Pancreas (tissue), 10 donors: ENCODE results near the gene FAM241B. TPM values are rescaled to one million over a fixed set of nuclear protein-coding genes. Genes with fewer than 3 reads are reported as not detected.

Experiments used
- ATAC-seq, 4 donors: fragments of 200-7000 bp; cut with Tn5 transposase; one replicate each; pipeline versions ENCODE4 v1.8.0 to v1.9.1; 2020; ENCODE audit warnings: mild to moderate bottlenecking in 4 of 4, moderate library complexity in 4 of 4
- DNase-seq, 6 donors: peaks; one replicate each; pipeline ENCODE4 v3.0.0-alpha.2; 2020
- FAIRE-seq: peaks from 2 replicates; lab custom pipeline; 2012; peaks lifted over from hg19 to GRCh38; lab: Jason Lieb, UNC
- H3K27ac ChIP-seq, 4 donors: fragments of 200-600 bp; sonication (generic); 1 replicate in 3 of 4; 2 replicates in 1 of 4; pipeline versions ENCODE4 v1.5.0 to v1.8.0; 2020
- H3K27me3 ChIP-seq, 4 donors: fragments of 200-600 bp; one replicate each; pipeline ENCODE4 v1.8.0; 2021
- H3K36me3 ChIP-seq, 3 donors: fragments of 200-600 bp; sonication (generic) in 1 of 3; one replicate each; pipeline versions ENCODE4 v1.5.0 to v1.8.0; 2020 to 2021
- H3K4me1 ChIP-seq, 3 donors: fragments of 200-600 bp; one replicate each; pipeline ENCODE4 v1.8.0; 2021
- H3K4me3 ChIP-seq, 4 donors: fragments of 200-600 bp; sonication (generic) in 2 of 4; one replicate each; pipeline versions ENCODE4 v1.5.0 to v1.8.0; 2020 to 2021
- H3K9me3 ChIP-seq, 4 donors: fragments of 200-600 bp; one replicate each; pipeline ENCODE4 v1.8.0; 2021
- WGBS, 2 donors: extraction: QIAGEN DNeasy Blood & Tissue Kit; methylation state at CpG; one replicate each; pipeline ENCODE4 v1.1.7; 2013; 5-methylcytosine and 5-hydroxymethylcytosine counted together
- intact Hi-C, 3 donors: fragments of 100-400 bp; cut with DNase I; formaldehyde crosslinking; loops; one replicate each; pipeline versions ENCODE4 v1.11.1 to v1.14.2; 2022
- polyA plus RNA-seq, 2 donors: library from polyadenylated mRNA; stranded (reverse); fragments of 200-250 nt; gene quantifications; one replicate each; pipeline ENCODE4 v1.2.3, GENCODE V29; 2013
- total RNA-seq, 6 donors: library from RNA; stranded (reverse); fragmentation: NEBNext Ultra II Directional in 4 of 6; extraction: Animal tissue kit (Norgen Biotek cat#: 25700) in 4 of 6; gene quantifications; one replicate each; pipeline versions ENCODE4 v1.2.1 to v1.2.4, GENCODE V29; 2021 to 2023
- TF ChIP-seq, protein P1 (sequence below), 4 donors: fragments of 200-600 bp; sonication (generic) in 3 of 4; IDR thresholded peaks; one replicate each; pipeline versions ENCODE4 v1.5.0 to v1.8.0; 2021; ENCODE audit warnings: antibody characterized with exemption in 4 of 4
- donor health status: healthy with polysubstance abuse.
- donor health status: DM: no; HTN: no; CAD: no; lungs with moderate emphysema.
- donor health status: DM: no; HTN: no; CAD: no.
- donor health status: control.
- donor health status: control.
- donor health status: Bipolar disorder and iron deficiency.
- donor health status: DM: yes; HTN: yes; CAD: no.
- donor health status: DM: no; HTN: no; CAD: no.
- donor health status: DM: no; HTN: no; CAD: no.
- donor health status: DM: yes; HTN: yes; CAD: no.

Gene FAM241B
- total and polyA plus RNA-seq, 8 donors, result 2.7 to 8.4 (median 5.0) TPM

DNA sequence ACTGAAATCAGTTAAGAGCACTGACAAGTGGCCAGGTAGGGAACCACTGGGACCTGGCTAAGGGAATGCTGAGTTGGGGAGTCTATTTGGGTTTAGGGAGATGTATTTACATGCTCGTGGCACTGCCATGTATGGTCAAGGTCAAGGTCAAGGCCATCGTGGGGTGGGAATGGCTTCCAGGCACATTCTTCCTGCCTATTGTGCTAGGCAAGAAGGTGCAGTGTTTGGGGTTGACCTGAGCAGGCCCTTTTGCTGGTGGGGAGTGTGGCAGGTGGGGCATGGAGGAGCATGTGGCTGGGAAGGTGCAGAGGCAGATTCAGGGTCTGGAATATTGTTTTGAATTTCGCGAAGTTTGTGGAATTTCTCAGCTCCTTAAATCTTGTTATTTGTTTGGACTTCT, 17.8 kb downstream of the FAM241B start:
- no peak for ATAC-seq
- no peak for DNase-seq
- no peak overlapping the region for H3K27ac ChIP-seq
- H3K27me3 ChIP-seq, result no peaks in the 10 kb centered on the region
- 53 to 54% methylated on average over 4 of the region's 4 CpGs for WGBS, 2 donors
- no peaks in the 10 kb centered on the region for H3K9me3 ChIP-seq
- H3K4me3 ChIP-seq, result no peak overlapping the region
- no peaks in the 10 kb centered on the region for H3K4me1 ChIP-seq
- intact Hi-C loops, result loop anchor here in 2 of 3 donors (10.0 kb wide), 2 partner anchors 77 to 223 kb away; no protein-coding TSS in a partner anchor
- TF ChIP-seq, protein P1, sequence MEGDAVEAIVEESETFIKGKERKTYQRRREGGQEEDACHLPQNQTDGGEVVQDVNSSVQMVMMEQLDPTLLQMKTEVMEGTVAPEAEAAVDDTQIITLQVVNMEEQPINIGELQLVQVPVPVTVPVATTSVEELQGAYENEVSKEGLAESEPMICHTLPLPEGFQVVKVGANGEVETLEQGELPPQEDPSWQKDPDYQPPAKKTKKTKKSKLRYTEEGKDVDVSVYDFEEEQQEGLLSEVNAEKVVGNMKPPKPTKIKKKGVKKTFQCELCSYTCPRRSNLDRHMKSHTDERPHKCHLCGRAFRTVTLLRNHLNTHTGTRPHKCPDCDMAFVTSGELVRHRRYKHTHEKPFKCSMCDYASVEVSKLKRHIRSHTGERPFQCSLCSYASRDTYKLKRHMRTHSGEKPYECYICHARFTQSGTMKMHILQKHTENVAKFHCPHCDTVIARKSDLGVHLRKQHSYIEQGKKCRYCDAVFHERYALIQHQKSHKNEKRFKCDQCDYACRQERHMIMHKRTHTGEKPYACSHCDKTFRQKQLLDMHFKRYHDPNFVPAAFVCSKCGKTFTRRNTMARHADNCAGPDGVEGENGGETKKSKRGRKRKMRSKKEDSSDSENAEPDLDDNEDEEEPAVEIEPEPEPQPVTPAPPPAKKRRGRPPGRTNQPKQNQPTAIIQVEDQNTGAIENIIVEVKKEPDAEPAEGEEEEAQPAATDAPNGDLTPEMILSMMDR (IDR thresholded peaks at IDR 0.05), result no peak
- no peak for FAIRE-seq
- H3K36me3 ChIP-seq, result no peaks in the 10 kb centered on the region

DNA sequence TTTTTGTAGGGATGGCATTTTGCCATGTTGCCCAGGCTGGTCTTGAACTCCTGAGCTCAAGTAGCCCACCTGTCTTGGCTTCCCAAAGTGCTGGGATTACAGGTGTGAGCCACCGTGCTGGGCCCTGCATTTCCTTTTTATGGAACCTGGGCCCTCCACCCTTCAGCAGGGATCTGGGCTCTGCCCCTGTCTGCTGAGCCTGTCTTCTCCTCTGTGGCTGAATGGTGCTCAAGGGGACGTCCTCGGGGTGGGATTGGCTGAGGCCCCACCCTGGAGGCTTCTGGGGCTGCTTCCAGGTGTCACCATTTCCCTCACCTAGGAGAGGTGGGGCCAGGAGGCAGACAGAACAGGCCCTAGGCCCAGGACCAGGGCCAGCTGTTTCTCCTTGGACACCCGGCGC, 18.4 kb downstream of the FAM241B start:
- ATAC-seq (no peak), DNase-seq (peak in 1 of 6 donors; percentile 21), FAIRE-seq (no peak)
- Histone ChIP-seq H3K36me3 (no peaks in the 10 kb centered on the region), H3K4me1 (no peaks in the 10 kb centered on the region), H3K27ac (no peak overlapping the region), H3K27me3 (no peaks in the 10 kb centered on the region), H3K4me3 (no peak overlapping the region), H3K9me3 (no peaks in the 10 kb centered on the region)
- TF ChIP-seq, protein P1 (IDR thresholded peaks at IDR 0.05), result no peak
- WGBS, 2 donors, result 79 to 91% methylated on average over 5 of the region's 5 CpGs
- intact Hi-C loops, result loop anchor here in 2 of 3 donors (10.0 kb wide), 2 partner anchors 76 to 224 kb away; no protein-coding TSS in a partner anchor

DNA sequence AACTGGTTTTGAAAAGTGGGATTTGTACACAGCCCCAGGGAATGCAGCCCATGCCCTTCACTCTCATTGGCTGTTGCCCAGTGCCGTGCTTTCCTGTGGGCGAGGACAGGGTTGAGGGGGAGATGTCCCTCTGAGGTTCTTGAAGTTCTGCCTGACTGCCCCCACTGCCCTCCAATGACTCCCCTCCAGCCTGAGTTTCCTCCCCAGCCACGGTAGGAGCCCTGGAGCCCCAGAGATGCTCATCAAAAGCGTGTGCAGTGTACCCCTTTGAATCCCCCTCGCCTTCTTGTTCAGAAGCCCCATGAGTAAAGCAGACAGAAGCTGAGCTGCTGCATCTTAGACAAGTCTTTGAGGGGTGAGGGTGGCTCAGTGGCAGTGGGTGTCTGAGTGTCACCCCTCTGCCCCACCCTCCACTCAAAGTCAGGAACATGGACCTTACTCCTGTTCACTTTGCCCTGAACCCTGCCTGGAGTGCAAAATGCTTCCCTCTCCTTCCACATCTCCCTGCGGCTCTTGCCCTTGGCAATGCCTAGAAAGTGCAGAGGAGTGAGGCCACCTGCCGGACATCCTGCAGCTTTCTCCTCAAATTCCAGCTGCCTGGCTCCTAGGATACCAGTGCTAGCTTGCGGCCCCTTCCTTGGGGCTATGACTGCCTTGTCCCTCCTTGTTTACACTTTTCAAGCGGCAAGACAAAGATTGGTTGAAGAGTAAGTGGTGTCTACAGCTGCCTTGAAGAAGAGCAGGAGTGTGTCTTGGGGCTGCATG, 19.9 kb downstream of the FAM241B start:
- H3K27ac ChIP-seq, result no peak overlapping the region
- intact Hi-C loops, result loop anchor here (10.0 kb wide), 3 partner anchors 75 to 275 kb away; no protein-coding TSS in a partner anchor
- no peak for FAIRE-seq
- no peak for ATAC-seq
- no peak overlapping the region for H3K4me3 ChIP-seq
- H3K4me1 ChIP-seq, result no peaks in the 10 kb centered on the region
- WGBS, 2 donors, result 82% methylated on average over 9 of the region's 9 CpGs
- no peaks in the 10 kb centered on the region for H3K36me3 ChIP-seq
- no peaks in the 10 kb centered on the region for H3K9me3 ChIP-seq
- DNase-seq, result no peak
- no peaks in the 10 kb centered on the region for H3K27me3 ChIP-seq
- TF ChIP-seq, protein P1 (IDR thresholded peaks at IDR 0.05), result no peak

DNA sequence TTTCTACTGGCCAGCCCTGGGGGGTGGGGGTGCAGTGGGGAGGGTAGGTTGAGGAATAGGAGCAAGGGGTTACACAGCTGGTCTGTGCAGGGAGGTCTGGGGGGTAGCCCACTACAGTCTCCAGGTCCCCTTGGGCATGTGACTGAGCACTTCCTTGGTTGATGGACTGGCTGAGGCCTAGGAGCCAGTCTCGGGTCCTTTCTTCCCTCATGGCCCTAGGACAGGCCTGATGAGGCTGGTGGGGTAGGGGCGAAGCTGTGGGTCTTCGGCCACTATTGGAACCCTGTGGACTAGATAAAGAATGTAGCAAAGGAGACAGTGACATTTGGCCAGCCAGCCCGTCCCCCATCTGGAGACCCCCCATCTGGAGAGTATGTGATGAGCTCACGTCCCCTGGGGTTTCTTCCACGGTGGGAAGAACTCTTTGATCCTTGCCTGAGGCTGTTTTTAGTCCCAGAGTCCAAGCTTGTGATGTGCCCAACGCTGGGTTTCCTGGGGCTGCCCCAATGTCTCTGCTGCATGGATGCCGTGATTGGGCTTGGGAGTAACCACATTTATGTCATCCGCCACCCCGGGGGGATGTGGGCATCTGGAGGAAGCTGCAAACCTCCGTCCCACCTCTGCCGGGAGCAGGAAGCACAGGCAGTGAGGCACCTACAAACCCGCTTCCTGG, 20.7 kb downstream of the FAM241B start:
- Histone ChIP-seq H3K9me3 (no peaks in the 10 kb centered on the region), H3K27me3 (no peaks in the 10 kb centered on the region), H3K36me3 (no peaks in the 10 kb centered on the region), H3K4me3 (no peak overlapping the region), H3K27ac (no peak overlapping the region), H3K4me1 (no peaks in the 10 kb centered on the region)
- 70 to 80% methylated on average over 13 of the region's 13 CpGs for WGBS, 2 donors
- TF ChIP-seq, protein P1 (IDR thresholded peaks at IDR 0.05), result no peak
- no peak for ATAC-seq
- peak in 1 of 6 donors; percentile 21 for DNase-seq
- intact Hi-C loops, result loop anchor here in 1 of 3 donors (10.0 kb wide), 1 partner anchor 274 kb away; no protein-coding TSS in a partner anchor
- FAIRE-seq, result no peak
